ENCODE measurements around the gene ALDH1L1.
A peak's percentile ranks its signal among the peaks of the same experiment; 100 is the strongest.

The ALDH1L1 gene

DNA sequence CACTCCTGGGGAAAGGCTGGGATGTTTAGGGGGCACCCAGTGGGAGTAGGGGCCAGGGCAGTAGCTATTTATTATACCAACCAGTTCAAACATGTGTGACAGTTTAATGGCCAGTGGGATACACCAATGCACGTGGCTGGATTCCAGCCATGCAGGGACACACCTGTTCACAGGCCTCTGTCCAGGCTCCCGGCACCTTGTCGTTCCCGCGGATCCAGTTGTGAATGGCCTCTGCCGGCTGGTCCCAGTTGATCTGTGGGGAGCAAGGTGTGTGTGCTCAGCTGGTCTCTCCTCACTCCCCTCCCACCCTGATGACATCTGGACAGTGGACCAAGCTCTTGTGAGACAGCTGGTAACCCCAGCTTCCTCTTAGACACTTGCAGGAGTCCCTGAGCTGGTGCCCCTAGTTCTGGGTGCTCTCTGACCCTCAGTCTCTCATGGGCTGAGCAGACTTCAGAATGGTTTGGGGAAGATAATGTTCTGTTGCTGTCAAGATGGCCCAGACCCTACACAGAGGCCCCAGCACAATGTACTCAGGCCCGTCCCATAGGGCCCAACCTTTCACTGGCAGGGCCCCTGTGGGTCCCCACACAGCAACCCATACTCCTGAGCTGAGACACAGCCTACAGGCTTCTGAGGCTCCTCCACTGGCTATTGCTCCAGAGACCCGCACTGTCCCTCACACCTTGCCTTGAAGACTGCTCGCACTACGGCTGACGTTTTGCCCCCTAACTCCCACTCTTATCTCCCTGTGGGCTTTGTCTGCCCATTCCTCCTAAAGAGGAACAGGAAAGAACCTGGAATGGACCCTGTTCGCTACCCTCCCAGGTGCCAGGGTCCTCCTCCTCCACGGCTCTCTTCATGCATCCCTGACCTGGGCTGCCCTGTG lies 25.8 kb downstream of the ALDH1L1 start:
- no peak for DNase-seq (ENCODE audit: low spot score)

DNA sequence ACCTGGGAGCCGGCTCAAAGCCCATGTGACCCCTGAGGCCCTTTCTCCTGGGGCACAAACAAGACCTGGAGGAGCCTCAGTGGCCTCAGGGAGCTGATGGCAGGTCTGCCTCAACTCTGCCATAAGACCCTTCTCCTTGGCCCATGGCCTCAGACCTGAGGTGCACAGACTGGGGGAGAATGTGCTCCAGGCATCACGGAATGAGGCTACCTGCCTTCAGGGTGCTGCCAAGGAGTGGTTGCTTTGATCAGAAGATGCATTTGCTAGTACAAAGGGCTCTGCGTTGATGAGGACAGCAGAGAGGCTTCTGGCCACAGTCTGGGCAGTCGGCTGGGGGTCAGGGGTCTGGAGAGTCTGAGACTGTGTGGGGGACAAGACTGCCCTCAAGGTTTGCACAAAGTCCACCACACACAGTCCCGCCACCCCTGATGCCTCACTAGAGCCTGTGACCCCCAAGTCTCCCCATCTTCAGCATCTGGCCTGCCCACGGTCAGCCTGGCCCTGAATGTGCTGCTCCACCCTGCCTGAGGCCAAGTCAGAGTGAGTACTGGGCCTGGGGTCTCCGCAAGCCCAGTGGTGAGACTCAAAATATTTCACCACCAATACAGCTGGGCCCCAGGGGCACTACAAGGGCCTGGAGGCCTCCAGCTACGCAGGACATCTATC lies 26.6 kb downstream of the ALDH1L1 start:
- DNase-seq (ENCODE audit: low spot score) = no peak

DNA sequence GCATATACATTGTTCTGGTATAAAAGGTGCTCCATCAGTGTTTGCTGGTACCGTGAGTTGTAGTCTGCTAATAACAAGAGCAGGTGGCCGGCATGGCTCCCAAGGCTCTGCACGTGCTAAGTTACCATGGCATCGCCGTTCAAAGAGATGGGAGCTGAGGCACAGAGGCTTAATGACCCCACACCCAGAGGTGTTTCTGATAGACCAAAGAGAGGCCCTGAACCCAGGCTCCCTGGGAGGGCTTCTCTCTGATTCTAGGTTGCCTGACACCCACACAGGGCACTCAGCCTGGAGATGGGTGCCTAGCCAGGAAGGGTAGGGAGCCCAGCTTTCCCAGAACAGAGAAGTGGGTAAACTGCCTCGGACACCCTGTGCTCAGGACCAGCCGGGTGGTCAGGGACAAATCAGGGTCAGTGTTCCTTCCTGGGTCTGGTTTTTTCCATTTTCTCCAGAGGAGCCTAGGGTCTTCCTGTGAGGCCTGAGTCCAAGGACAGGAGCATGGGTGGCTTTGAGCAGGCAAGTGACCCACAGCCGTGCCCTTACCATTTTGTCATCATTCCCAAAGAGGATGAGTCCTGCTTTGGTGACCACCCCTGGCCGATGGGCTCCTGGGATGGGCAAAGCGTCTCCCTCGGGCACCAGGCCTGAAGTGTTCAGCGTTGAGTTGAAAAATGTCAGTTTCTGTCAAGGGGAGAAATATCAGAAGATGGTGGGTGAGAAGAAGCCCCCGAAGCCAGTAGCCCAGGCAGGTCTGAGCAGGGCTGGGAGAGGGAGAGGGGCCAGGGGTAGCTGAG lies 27.3 kb downstream of the ALDH1L1 start:
- DNase-seq (ENCODE audit: low spot score) = no peak

DNA sequence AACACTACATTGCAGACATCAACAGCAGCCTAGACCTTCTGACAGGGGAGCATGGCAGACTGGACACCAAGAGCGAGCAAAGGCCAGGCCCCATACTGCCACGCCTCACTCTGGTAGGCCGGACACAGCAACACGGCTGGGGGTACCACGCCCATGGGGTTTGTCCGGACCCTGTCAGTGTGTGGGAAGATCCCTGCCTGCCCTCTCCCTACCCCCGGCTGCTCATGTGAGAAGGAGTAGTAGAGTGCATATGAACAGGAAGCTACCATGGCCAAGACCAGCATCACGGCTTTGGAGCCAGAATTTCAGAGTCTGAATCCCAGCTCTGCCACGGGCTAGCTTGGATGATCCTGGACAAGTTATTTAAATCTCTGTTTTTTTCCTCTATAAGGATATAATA lies 27.9 kb downstream of the ALDH1L1 start:
- no peak for DNase-seq (ENCODE audit: low spot score)

DNA sequence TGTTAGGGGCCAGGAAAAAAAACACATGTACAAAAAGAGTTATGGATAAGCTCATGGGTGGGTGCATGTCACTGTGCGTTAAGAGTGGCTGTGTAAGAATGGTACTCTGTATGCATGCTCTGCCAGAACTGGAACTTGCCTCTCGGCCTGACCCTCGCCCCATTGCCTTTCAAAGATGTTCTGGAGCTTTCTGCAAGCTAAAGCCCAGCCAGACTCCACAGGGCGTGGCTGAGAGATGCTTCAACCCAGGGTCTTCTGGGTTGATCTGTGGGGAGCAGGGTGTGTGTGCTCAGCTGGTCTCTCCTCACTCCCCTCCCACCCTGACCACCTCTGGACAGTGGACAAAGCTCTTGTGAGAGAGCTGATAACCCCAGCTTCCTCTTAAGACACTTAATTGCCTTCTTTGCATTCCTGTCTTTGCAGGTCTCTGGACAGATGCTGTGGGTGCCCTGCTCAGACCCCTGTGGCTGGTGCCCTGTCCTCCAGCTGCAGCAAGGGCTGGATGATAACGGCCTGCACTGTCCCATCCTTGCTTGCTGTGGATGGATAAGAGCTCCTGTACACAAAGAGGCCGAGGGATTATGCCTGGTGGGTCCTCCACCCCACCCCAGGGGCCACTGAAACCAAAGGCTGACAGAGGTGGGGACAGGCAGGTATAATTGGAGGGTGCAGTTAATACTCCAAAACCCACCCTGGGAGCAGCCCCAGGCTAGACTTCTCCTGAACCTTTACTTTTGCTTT lies 28.7 kb downstream of the ALDH1L1 start:
- no peak for DNase-seq (ENCODE audit: low spot score)

DNA sequence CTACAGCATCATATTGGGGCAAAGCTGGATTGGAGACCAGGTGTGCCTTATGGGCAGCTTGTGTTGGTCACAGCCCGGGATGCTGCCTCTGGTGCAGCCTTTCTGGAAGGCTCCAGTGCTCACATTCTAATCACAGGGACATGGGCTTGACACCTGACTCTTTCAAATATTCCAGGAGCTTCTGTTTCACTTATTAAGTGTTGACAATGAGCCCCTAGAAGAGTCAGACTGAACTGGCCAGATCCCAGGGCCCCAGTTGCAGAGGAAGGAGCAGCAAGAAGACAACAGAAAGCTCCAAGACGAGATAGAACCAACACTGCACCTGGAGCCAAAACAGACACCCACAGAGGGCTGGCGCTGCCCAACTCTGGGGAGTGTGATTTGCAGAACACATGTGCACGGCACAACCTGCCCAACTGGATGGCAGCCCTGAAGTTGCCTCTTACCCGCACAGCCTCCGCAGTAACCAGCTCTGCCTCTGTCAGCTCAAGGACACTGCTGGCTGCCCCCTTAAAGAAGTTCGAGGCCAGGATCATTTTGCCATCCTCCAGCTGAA lies 30.3 kb downstream of the ALDH1L1 start:
- no peak for DNase-seq (ENCODE audit: low spot score)

DNA sequence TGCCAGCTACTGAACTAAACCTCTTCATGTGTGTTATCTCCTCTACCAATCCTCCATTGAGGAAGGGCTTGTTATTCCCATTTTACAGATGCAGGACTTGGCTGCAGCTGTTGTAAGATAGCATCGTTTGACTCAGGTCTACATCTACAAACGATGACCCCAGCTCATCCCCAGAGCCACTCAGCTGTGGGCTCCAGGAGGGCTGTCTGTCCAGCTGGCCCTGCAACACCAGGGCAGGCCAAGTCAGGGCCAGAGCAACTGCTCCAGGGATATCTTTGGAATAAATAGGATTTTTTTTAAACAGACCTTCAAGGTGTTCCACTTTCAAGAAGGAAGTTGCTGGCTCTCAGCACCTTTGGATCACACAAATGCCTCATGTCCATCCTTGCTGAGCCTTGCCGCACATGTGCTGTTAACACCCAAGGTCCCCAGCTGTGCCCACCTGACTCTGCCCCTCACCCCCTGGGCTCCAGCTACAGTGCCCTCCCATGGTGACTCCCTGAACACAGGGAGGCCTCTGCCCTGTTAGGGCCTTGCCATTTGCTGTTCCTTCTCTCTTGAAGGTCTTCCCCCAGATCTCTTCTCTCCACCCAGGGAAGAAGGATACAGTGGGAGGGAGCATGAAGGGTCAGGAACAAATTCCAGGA lies 31.0 kb downstream of the ALDH1L1 start:
- no peak for DNase-seq (ENCODE audit: low spot score)

DNA sequence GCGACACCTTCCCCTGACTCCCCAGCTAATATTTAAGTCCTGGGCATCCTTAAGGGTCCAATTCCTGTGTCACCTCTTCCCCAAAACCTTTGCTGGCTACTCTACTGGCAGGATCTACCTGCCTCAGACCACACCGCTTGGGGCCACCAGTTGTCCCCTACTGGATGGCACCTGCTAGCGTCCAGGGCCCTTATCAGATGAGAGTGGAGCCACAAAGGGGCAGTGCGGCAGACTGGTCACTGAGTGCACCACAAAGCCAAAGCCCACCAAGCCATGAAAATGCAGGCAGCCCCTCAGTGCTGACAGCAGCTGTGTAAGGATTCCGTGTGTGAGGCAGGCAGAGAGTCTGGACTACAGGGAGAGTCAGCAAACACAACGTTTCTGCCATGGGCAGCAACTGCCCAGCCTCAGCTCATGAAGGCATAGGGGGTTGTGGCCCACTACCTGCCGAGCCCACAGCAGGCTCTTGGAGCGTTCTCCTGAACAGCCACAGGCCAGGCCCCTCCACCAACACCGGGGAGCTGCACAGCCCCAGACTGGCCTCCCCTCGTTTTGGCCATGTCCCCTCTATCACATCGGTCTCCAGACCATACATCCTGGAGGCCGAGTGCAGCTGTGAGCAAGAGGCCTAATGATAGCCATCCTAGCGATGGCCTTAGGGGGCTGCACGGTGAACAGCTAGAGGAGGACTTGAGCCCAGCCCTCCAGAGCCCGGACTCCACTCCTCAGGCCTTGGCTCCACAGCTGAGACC lies 32.3 kb downstream of the ALDH1L1 start:
- DNase-seq (ENCODE audit: low spot score) = no peak

DNA sequence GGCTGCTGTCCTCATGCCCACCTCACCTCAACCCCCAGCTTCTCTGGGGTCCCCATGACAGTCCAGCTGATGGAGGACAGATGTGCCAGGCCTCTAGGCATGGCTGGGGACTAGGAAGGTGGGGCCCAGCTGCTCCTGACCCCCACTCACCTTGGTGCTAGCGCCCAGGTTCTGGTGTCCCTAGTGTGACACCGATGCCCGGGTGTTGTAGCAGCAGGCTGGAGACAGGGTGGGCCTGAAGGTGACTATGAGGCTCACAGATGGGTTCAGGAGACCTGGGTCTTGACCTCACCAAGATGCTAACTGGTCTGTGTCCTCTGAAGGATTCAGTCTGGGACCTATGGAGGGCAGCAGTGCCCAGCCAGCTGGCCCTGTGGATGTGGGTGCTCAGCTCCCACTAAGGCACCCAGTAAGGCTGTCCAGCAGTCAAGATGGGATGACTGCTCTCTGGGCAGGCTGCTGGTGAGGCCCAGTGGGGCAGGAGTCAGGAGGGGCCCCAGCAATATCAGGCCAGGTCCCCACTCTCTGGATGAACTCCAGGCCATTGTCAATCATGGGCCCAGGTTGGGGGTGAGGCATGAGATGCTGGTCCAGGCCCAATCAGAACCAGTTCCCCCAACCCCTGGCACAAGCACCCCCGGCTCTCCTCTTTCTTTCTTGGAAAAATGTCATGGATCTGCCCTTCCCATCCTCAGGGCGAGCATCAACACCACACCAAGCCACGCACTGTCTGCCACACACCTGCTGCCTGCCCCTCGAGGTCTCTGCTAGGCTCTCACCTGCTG lies 33.0 kb downstream of the ALDH1L1 start:
- no peak for DNase-seq (ENCODE audit: low spot score)

DNA sequence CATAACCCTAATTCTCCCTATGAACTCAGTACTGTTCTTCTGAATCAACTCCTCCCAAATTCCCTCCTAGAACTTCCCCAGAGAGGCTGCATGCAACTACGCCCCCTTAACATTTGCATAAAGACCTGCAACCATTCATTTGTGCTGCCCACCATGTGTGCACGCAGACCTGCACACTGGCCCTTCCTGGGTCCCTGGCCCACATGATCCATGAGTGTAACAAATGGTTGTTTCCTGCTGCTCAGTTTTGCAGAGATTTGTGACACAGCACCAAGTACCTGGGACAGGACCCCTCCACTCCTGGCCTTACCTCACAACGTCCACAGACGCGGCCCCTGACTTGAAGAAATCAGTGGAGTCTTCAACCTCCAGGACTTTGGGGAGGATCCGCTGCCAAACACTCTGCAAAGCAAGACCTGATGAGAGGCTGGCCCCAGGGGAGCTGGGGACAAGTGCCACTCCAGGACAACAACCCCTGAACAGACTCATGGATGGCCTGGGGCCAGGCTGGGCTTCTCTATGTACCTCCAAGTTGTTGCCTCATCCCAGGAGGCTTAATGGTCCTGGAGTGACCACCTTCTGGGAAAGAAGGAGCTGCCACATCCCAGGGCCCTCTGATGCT lies 33.8 kb downstream of the ALDH1L1 start:
- no peak for DNase-seq (ENCODE audit: low spot score)

DNA sequence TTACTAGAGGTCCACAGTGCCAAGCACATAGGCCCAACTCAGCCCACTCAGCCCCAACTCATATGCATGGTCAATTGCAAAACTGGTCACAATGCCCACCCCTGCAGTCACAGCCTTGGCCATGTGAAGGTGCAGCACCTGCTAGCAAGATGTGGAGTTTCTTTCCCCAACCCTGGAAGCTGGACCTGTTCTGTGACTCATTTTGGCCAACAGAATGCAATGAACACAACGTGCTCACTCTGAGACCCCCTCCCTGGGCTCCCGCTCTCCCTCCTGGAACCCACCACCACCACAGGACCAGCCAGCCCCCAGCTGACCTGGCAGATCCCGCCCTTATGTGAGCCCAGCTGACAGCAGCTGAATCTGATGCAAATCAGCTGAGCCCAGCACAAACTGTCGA lies 34.4 kb downstream of the ALDH1L1 start:
- no peak for DNase-seq (ENCODE audit: low spot score)

DNA sequence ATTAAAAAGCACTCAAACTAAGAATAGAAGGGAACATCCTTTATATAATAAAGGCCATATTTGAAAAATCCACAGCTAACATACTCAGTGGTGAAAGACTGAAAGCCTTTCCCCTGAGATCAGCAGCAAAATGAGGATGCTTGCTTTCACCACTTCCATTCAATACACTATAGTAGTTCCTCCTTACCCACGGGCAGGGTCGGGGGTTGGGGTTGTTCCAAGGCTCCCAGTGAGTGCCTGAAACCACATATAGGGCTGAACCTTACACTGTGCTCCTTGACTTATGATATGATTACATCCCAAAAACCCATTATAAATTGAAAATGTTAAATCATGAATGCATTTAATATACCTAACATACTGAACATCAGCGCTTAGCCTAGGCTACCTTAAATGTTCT lies 37.7 kb downstream of the ALDH1L1 start:
- no peak for DNase-seq (ENCODE audit: low spot score)

DNA sequence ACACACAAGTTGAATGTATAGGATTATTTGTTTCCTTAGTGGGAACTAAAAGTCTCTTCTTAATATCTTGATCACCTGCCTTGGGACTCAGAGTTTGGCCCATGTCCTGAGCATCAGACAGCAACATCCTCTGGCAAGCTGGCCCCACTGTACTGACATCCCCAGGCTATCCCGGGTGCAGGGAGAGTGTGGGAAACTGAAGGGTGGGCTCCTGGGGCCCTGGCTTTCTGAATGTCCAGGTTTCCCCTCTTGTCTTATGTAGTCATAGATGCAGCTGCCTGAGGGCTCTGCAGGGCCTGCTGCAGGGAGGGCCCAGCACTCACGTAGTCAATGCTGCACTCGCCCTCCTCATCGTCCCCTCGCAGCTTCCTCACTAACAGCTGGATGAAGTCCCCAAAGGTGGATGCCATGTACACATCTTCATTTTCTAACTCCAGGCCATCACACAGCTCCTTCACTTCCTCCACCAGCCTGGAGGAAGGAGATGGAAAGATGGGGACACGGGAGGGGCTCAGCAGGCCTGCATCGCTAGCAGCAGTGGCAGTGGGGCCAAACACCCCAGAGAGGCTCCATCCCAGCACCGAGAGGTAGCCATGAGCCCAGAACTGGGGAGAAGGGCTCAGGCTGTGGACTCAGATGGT lies 42.8 kb downstream of the ALDH1L1 start:
- DNase-seq (ENCODE audit: low spot score) = no peak

DNA sequence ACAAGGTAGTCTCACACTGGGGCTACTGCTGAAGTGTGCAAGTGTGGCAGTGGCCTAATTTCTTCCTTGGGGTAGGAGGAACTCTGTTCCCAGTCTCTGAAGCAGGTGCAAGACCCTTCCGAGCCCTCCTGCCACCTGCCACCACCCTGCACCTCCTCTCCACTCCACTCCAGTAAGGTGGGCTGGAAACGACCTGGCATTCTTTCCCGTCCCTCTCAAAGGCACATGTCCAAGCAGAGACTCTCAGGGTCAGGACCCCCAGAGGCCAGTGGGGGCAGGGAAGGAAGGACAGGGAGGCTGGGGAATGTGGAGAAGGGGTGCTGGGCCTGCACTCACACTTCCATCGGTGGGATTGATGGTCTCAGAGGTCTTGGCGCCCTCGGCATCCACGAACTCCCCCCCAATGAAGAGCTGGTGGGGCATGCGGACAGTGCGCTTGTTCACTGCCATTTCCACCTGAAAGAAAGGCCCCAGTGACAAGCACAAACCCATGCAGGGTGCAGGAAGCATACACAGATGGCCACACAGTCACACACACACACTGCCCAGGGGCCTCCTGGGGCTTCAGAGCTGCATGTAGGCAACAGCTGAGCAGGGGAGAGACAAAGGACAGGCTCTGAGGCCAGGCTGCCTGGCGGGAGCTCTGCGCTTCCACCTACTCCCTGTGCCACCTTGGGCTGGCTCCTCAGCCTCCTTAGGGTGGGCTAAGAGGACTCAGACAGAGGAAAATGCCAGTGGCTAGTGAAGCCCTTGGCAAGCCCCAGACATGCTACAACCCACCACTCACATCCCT lies 43.8 kb downstream of the ALDH1L1 start:
- no peak for DNase-seq (ENCODE audit: low spot score)

DNA sequence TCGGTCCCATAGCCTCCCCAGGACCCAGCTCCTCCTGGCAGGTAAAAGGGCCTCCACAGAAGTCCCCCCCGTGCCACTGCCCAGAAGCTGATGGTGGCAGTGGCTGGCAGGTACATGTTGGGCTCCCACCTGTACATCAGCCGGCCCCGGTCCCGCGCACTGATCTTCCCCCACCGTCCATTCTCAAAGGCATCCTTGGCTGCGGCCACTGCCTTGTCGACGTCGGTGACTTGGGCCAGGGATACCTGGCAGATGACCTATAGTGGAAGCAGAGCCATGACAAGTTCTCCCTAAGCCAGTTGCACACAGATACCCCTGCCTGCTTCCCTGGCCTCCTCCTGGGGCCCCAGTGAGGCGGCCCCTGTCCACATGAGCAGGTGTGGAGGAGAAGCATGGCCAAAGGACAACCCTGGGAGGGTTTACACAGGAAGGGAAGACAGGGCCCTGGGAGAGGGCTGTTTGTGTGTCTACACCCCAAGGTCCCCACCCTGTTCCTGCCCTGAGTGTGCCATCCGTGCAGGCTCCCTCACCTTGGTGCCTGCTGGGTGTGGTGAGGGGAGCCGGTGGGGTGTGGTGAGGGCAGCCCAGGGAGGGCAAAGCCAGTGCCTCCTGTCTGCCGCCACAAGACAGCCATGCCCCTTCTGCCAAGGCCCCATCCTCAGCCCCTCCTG lies 44.8 kb downstream of the ALDH1L1 start:
- DNase-seq (ENCODE audit: low spot score) = no peak

DNA sequence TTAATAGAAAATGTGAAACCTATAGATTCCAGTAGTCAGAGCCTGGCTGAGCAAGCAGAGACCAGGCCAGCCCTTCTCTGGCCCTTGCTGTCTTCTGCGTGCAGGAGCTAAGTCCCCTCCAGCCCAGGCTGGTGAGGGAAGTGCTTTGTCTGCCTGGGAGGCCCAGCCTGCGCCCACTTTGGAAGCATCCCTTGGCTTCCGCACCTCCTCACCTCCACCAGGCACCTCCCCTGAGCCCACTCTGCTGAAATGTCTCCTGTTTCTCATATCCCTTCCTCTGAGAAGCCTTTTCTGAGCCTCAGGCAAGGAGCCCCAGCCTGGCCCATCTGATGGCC lies 45.3 kb downstream of the ALDH1L1 start:
- DNase-seq (ENCODE audit: low spot score) = no peak

DNA sequence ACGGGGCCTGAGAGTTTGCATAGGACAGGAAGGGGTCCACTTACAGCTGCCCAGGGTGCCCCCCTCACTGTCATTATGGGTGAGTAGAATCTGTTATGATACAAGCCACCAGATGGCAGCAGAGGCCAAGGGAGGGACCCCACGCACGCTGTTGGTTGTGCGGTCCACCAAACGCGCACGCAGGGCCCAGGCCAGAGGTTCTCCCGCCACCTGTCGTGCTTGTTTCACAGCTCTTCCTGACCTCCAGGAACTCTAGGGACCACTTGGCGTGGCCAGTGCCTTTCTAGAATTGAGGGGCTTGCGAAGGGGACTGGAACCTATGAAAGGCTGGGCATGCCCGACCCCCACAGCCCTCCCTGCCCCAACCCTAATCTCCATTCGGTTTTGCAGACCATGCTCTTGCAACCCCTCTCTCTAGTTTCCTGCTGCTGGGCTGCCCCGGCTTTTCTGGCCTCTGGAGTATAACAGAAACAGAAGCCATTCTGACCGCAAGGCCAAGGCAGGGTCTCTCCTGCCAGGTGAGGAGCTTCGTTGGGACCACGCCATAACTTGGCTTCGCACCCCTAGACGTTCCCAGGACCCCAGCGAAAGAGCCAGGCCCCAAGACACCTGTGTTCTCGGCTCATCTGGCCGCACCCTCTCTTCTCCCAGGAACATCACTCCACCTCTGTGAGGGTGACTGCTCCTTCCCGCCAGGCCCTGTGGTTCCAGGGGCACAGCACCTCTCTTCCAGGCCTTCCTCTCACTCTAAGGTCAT lies 46.0 kb downstream of the ALDH1L1 start:
- peak; percentile 49 for DNase-seq (ENCODE audit: low spot score)
